Measurements from ENCODE around the gene TNIP1.

GRCh38 chr5:151014680-151015343 lies 66.0 kb downstream of the TNIP1 start:
- TF ChIP-seq, protein P1, sequence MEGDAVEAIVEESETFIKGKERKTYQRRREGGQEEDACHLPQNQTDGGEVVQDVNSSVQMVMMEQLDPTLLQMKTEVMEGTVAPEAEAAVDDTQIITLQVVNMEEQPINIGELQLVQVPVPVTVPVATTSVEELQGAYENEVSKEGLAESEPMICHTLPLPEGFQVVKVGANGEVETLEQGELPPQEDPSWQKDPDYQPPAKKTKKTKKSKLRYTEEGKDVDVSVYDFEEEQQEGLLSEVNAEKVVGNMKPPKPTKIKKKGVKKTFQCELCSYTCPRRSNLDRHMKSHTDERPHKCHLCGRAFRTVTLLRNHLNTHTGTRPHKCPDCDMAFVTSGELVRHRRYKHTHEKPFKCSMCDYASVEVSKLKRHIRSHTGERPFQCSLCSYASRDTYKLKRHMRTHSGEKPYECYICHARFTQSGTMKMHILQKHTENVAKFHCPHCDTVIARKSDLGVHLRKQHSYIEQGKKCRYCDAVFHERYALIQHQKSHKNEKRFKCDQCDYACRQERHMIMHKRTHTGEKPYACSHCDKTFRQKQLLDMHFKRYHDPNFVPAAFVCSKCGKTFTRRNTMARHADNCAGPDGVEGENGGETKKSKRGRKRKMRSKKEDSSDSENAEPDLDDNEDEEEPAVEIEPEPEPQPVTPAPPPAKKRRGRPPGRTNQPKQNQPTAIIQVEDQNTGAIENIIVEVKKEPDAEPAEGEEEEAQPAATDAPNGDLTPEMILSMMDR (IDR thresholded peaks at IDR 0.05; ENCODE audit: poor library complexity) = no peak
- no peak for TF ChIP-seq EZH2 (IDR thresholded peaks at IDR 0.05; ENCODE audit: borderline replicate concordance)
